SK-N-SH (cell line): Measurements from ENCODE around the gene PAM.

Experiments used
- ELF1 ChIP-seq: IDR thresholded peaks from 2 replicates; pipeline ENCODE4 v1.4.0; 2012
- EZH2phosphoT487 ChIP-seq: fragments of 200-600 bp; sonication (generic); IDR thresholded peaks from 2 replicates; pipeline ENCODE4 v1.6.1; 2017; ENCODE audit warnings: low read depth, mixed run types, mild to moderate bottlenecking, antibody characterized with exemption, moderate library complexity, borderline replicate concordance
- JUND ChIP-seq: IDR thresholded peaks from 2 replicates; pipeline ENCODE4 v1.4.0; 2012
- MXI1 ChIP-seq: IDR thresholded peaks from 2 replicates; pipeline ENCODE4 v1.6.1; 2012; ENCODE audit warnings: mild to moderate bottlenecking, low read depth, low read length, improper control_type of control experiment
- NRF1 ChIP-seq: IDR thresholded peaks from 2 replicates; pipeline ENCODE4 v1.6.1; 2012; ENCODE audit warnings: low read depth, mild to moderate bottlenecking, low read length
- POLR2AphosphoS5 ChIP-seq: IDR thresholded peaks from 2 replicates; pipeline ENCODE4 v1.6.1; 2012; ENCODE audit warnings: low read depth, low read length
- RAD21 ChIP-seq: IDR thresholded peaks from 2 replicates; pipeline ENCODE4 v1.6.1; 2012; ENCODE audit warnings: mild to moderate bottlenecking, low read length
- SMC3 ChIP-seq: IDR thresholded peaks from 2 replicates; pipeline ENCODE4 v1.6.1; 2012; ENCODE audit warnings: low read depth, low read length, improper control_type of control experiment
- TCF12 ChIP-seq: IDR thresholded peaks from 2 replicates; pipeline ENCODE4 v1.4.0; 2012
- TEAD4 ChIP-seq: IDR thresholded peaks from 2 replicates; pipeline ENCODE4 v1.4.0; 2012; ENCODE audit warnings: mild to moderate bottlenecking, borderline replicate concordance; ENCODE audit not compliant: insufficient read depth
- TF ChIP-seq, protein P1 (sequence below): fragments of 150-350 bp; IDR thresholded peaks from 2 replicates; pipeline ENCODE4 v1.6.1; 2017; ENCODE audit warnings: antibody characterized with exemption, low read length, low read depth, borderline replicate concordance
- TF ChIP-seq, protein P2 (sequence below): fragments of 200-600 bp; sonication (generic); IDR thresholded peaks from 2 replicates; pipeline ENCODE4 v1.6.1; 2017; ENCODE audit warnings: antibody characterized with exemption, mild to moderate bottlenecking, moderate library complexity
- TF ChIP-seq, protein P3 (sequence below): IDR thresholded peaks from 2 replicates; pipeline ENCODE4 v1.4.0; 2012; ENCODE audit warnings: low read depth, borderline replicate concordance

DNA sequence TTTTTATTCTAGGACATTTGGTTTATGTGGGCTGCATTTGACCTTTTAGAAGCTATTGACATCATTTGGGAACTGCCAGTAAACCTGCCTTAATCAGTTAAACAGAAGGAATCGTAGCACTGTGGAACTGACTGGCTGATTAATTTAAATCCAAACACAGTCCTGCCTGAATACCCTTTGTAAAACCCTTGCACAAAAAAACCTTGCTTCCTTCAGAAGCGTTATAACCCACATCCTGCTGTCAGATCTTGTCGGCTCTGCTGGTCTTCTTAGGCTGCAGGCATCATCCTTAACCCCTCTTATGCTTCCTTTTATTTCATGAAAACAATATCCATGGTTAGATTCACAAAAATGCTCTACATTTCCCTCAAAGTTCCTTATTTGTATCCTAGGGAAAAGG is 46.3 kb downstream of the PAM start:
- TF ChIP-seq, protein P1, sequence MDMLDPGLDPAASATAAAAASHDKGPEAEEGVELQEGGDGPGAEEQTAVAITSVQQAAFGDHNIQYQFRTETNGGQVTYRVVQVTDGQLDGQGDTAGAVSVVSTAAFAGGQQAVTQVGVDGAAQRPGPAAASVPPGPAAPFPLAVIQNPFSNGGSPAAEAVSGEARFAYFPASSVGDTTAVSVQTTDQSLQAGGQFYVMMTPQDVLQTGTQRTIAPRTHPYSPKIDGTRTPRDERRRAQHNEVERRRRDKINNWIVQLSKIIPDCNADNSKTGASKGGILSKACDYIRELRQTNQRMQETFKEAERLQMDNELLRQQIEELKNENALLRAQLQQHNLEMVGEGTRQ: no peak
- TF ChIP-seq, protein P2, sequence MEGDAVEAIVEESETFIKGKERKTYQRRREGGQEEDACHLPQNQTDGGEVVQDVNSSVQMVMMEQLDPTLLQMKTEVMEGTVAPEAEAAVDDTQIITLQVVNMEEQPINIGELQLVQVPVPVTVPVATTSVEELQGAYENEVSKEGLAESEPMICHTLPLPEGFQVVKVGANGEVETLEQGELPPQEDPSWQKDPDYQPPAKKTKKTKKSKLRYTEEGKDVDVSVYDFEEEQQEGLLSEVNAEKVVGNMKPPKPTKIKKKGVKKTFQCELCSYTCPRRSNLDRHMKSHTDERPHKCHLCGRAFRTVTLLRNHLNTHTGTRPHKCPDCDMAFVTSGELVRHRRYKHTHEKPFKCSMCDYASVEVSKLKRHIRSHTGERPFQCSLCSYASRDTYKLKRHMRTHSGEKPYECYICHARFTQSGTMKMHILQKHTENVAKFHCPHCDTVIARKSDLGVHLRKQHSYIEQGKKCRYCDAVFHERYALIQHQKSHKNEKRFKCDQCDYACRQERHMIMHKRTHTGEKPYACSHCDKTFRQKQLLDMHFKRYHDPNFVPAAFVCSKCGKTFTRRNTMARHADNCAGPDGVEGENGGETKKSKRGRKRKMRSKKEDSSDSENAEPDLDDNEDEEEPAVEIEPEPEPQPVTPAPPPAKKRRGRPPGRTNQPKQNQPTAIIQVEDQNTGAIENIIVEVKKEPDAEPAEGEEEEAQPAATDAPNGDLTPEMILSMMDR: no peak
- TF ChIP-seq POLR2AphosphoS5 (no peak), SMC3 (no peak), TEAD4 (no peak), RAD21 (no peak), EZH2phosphoT487 (no peak), MXI1 (no peak), ELF1 (no peak), TCF12 (no peak; the same call in 1 of the 2 replicates), NRF1 (no peak), JUND (no peak)
- TF ChIP-seq, protein P3, sequence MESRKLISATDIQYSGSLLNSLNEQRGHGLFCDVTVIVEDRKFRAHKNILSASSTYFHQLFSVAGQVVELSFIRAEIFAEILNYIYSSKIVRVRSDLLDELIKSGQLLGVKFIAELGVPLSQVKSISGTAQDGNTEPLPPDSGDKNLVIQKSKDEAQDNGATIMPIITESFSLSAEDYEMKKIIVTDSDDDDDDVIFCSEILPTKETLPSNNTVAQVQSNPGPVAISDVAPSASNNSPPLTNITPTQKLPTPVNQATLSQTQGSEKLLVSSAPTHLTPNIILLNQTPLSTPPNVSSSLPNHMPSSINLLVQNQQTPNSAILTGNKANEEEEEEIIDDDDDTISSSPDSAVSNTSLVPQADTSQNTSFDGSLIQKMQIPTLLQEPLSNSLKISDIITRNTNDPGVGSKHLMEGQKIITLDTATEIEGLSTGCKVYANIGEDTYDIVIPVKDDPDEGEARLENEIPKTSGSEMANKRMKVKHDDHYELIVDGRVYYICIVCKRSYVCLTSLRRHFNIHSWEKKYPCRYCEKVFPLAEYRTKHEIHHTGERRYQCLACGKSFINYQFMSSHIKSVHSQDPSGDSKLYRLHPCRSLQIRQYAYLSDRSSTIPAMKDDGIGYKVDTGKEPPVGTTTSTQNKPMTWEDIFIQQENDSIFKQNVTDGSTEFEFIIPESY: no peak
